HG03342 (cell line): ENCODE measurements around the gene FBXO22.
"Not testable (repeated sequence)": the region's sequence is repeated elsewhere in the genome, so short reads cannot be mapped to it uniquely, and the experiment has no call there.

Experiments used
- ATAC-seq: cut with Tn5 transposase; IDR thresholded peaks from one replicate; pipeline ENCODE4 v1.9.1; 2021; ENCODE audit warnings: mild to moderate bottlenecking, moderate library complexity; ENCODE audit not compliant: unreplicated experiment

FBXO22 gene

DNA sequence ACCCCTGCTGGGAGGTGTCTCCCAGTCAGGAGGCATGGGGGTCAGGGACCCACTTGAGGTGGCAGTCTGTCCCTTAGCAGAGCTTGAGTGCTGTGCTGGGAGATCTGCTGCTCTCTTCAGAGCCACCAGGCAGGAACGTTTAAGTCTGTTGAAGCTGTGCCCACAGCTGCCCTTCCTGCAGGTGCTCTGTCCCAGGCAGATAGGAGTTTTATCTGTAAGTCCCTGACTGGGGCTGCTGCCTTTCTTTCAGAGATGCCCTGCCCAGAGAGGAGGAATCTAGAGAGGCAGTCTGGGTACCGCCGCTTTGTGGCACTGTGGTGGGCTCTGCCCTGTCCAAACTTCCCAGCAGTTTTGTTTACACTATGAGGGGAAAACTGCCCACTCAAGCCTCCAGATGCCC, 73.1 kb downstream of the FBXO22 start:
- ATAC-seq: not testable (repeated sequence)

GRCh38 chr15:75981149-75981815, 77.6 kb downstream of the FBXO22 start:
- ATAC-seq: no peak

GRCh38 chr15:75982468-75982867, 78.8 kb downstream of the FBXO22 start:
- no peak for ATAC-seq

DNA sequence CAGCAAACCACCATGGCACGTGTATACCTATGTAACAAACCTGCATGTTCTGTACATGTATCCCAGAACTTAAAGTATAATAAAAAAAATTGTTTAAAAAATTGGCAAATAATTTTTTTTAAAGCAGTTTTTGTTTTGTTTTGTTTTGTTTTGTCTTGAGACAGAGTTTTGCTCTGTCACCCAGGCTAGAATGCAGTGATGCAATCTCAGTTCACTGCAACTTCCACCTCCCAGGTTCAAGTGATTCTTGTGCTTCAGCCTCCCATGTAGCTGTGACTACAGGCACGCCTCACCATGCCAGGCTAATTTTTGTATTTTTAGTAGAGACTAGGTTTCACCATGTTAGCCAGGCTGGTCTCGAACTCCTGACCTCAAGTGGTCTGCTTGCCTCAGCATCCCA, 81.0 kb downstream of the FBXO22 start:
- ATAC-seq: not testable (repeated sequence)

DNA sequence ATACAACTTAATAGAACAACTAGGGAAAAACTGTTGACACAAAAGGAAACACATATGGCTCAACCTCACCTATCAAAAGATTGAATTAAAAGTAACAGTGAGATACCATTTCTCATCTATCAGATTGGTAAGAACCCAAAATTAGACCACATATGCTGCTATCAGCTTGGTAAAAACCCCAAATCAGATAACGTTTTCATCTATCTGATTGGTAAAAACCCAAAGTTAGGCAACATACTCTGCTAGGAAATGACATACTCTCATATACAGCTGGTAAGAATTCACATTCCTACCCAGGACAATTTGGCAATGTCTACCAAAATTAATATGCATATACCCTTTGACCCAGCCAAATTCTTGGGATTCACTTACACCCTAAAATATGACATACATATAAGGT, 82.3 kb downstream of the FBXO22 start:
- no peak for ATAC-seq

GRCh38 chr15:75989045-75989444, 85.4 kb downstream of the FBXO22 start:
- no peak for ATAC-seq

DNA sequence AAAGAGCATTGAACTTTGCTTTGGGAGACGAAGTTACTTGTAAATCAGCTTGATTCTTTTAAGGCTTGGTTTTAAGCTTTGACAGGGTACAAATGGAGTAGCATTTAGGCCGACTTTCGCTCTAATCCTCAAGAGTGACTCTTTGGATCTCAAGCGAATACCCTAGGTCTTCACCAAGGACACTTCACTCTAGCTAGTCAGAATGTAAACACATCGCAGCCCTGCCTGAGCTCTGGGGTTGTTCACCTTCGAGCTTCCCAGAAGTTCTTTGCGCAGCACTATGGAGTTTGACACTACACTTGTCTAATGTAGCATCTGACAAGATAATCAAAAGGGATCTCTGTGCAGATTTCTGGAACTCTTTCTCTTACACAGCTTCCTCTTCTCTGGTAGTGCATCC, 86.2 kb downstream of the FBXO22 start:
- ATAC-seq: no peak
